GM12878 (cell line): ENCODE measurements around the gene MBD3L2B. TPM values are rescaled to one million over a fixed set of nuclear protein-coding genes. Genes with fewer than 3 reads are reported as not detected.
A peak's percentile ranks its signal among the peaks of the same experiment; 100 is the strongest.

Experiments used
- ATAC-seq: fragments of 200-7000 bp; cut with Tn5 transposase; 3 replicates; pipeline ENCODE4 v1.9.1; 2020; ENCODE audit warnings: mild to moderate bottlenecking, moderate library complexity
- BruUV-seq: library from RNA; stranded (reverse); fragments of 400-500 nt; replicated peaks from 2 replicates; lab custom pipeline; 2021; lab: Mats Ljungman, UMichigan
- CTCF ChIA-PET: fragments of 300-600 bp; sonication (Branson Sonifier 250); formaldehyde crosslinking; extraction: SDS; loops from one replicate; lab custom pipeline; 2021; ENCODE audit warnings: inconsistent platforms; lab: Yijun Ruan, JAX
- POLR2A ChIA-PET: fragments of 350-600 bp; formaldehyde crosslinking; extraction: SDS; loops from one replicate; lab custom pipeline; 2021; ENCODE audit warnings: inconsistent platforms; lab: Charles Lee
- RAD21 ChIA-PET: fragments of 300-600 bp; sonication (Branson Sonifier 250); formaldehyde crosslinking; loops from one replicate; lab custom pipeline; 2023; ENCODE audit warnings: antibody characterized with exemption; ENCODE audit not compliant: unreplicated experiment; lab: Charles Lee
- SMC1A ChIA-PET: fragments of 300-600 bp; sonication (Branson Sonifier 250); formaldehyde crosslinking; loops from one replicate; lab custom pipeline; 2023; ENCODE audit not compliant: unreplicated experiment, uncharacterized antibody; lab: Charles Lee
- DNase-seq: peaks from one replicate; pipeline ENCODE4 v3.0.0-alpha.2; 2011; ENCODE audit warnings: low read depth, low spot score
- FAIRE-seq: peaks from 3 replicates; lab custom pipeline; 2011; peaks lifted over from hg19 to GRCh38; lab: Jason Lieb, UNC
- H2AFZ ChIP-seq: 2 replicates; pipeline ENCODE4 v1.6.0; 2011; ENCODE audit warnings: low read depth, low read length, control low read depth; ENCODE audit not compliant: control insufficient read depth
- H3K27ac ChIP-seq: 2 replicates; pipeline ENCODE4 v1.5.1; 2011; ENCODE audit warnings: control low read depth; ENCODE audit not compliant: control insufficient read depth, insufficient read depth
- H3K27me3 ChIP-seq, 2 experiments: replicated peaks in 1 of 2; 2 replicates each; pipeline versions ENCODE4 v1.6.0 to v1.6.1; 2011; ENCODE audit warnings: low read length in 1 of 2; ENCODE audit not compliant: control insufficient read depth in 2 of 2, insufficient read depth in 2 of 2
- H3K36me3 ChIP-seq, 2 experiments: 2 replicates each; pipeline ENCODE4 v1.5.1; 2011; ENCODE audit warnings: low read length in 1 of 2; ENCODE audit not compliant: control insufficient read depth in 2 of 2, insufficient read depth in 2 of 2
- H3K4me1 ChIP-seq: 2 replicates; pipeline ENCODE4 v1.6.1; 2011; ENCODE audit warnings: mild to moderate bottlenecking, low read length, moderate library complexity, mixed read lengths; ENCODE audit not compliant: control insufficient read depth, insufficient read depth
- H3K4me2 ChIP-seq: 2 replicates; pipeline ENCODE4 v1.6.0; 2011; ENCODE audit warnings: control low read depth; ENCODE audit not compliant: control insufficient read depth, insufficient read depth
- H3K4me3 ChIP-seq: fragments of 200-600 bp; sonication (generic); 2 replicates; pipeline ENCODE4 v1.5.1; 2016
- H3K79me2 ChIP-seq: 2 replicates; pipeline ENCODE4 v1.6.0; 2011; ENCODE audit warnings: low read length; ENCODE audit not compliant: control insufficient read depth, insufficient read depth
- H3K9ac ChIP-seq: 2 replicates; pipeline ENCODE4 v1.8.0; 2011; ENCODE audit warnings: low read length, control low read depth, mixed read lengths; ENCODE audit not compliant: control insufficient read depth, insufficient read depth
- H3K9me3 ChIP-seq: replicated peaks from 3 replicates; pipeline ENCODE4 v1.5.1; 2011; ENCODE audit warnings: mild to moderate bottlenecking, low read length; ENCODE audit not compliant: control insufficient read depth, insufficient read depth
- H4K20me1 ChIP-seq: 2 replicates; pipeline ENCODE4 v1.6.0; 2011; ENCODE audit not compliant: control insufficient read depth, insufficient read depth
- BCLAF1 ChIP-seq: fragments of 450-650 bp; IDR thresholded peaks from 2 replicates; pipeline ENCODE4 v1.6.1; 2017; ENCODE audit warnings: antibody characterized with exemption, mild to moderate bottlenecking, moderate library complexity
- MEF2A ChIP-seq: IDR thresholded peaks from 2 replicates; pipeline ENCODE4 v1.6.1; 2011; ENCODE audit warnings: low read depth, mild to moderate bottlenecking, low read length, moderate library complexity; ENCODE audit not compliant: insufficient read depth
- MXI1 ChIP-seq: fragments of 150-350 bp; IDR thresholded peaks from 2 replicates; pipeline ENCODE4 v1.6.1; 2011; ENCODE audit warnings: low read depth, mild to moderate bottlenecking, inconsistent platforms, low read length, improper control_type of control experiment
- NR2C1 ChIP-seq: fragments of 450-650 bp; IDR thresholded peaks from 2 replicates; pipeline ENCODE4 v1.6.1; 2017; ENCODE audit warnings: antibody characterized with exemption, mild to moderate bottlenecking, moderate library complexity
- NR2F1 ChIP-seq: fragments of 450-650 bp; conservative IDR thresholded peaks from 2 replicates; pipeline ENCODE4 v1.6.1; 2017; ENCODE audit warnings: mild to moderate bottlenecking
- SMAD5 ChIP-seq: IDR thresholded peaks from 2 replicates; pipeline ENCODE4 v1.6.1; 2016; ENCODE audit warnings: antibody characterized with exemption, low read depth
- TCF12 ChIP-seq: IDR thresholded peaks from 2 replicates; pipeline ENCODE4 v1.6.1; 2011; ENCODE audit warnings: low read depth, mild to moderate bottlenecking, low read length
- WRNIP1 ChIP-seq: IDR thresholded peaks from 2 replicates; pipeline ENCODE4 v1.6.1; 2011; ENCODE audit warnings: low read depth, low read length, improper control_type of control experiment, borderline replicate concordance
- ZBED1 ChIP-seq: IDR thresholded peaks from 2 replicates; pipeline ENCODE4 v1.6.1; 2016; ENCODE audit warnings: borderline replicate concordance
- ZBTB4 ChIP-seq: fragments of 450-650 bp; formaldehyde crosslinking; IDR thresholded peaks from 2 replicates; pipeline ENCODE4 v1.4.0; 2022; ENCODE audit warnings: mild to moderate bottlenecking, moderate library complexity
- ZBTB40 ChIP-seq: fragments of 450-650 bp; IDR thresholded peaks from 2 replicates; pipeline ENCODE4 v1.6.1; 2016; ENCODE audit warnings: mild to moderate bottlenecking, moderate library complexity, borderline replicate concordance
- WGBS: methylation state at CpG from one replicate; pipeline ENCODE4 v1.1.6; 2016; ENCODE audit warnings: low lambda C conversion rate; ENCODE audit not compliant: insufficient replicate concordance, insufficient coverage; ENCODE audit errors: missing lambda C conversion rate; 5-methylcytosine and 5-hydroxymethylcytosine counted together
- in situ Hi-C: fragments of 300-500 bp; cut with MboI; formaldehyde crosslinking; loops from 9 replicates; pipeline ENCODE4 v1.14.3; 2018; ENCODE audit warnings: mixed read lengths
- intact Hi-C: fragments of 100-400 bp; cut with micrococcal nuclease; formaldehyde crosslinking; loops from one replicate; pipeline ENCODE4 v1.14.2; 2022; ENCODE audit not compliant: unreplicated experiment
- polyA plus RNA-seq, 11 experiments: library from polyadenylated mRNA; depleted of rRNA in 4 of 11; unstranded in 6 of 11; stranded (reverse) in 5 of 11; fragments of >200 nt; fragmentation: Nextera tagmentation in 4 of 11; fragmentation: Illumina TruSeq in 1 of 11; extraction: Ambion mirVana in 4 of 11; extraction: Trizol in 1 of 11; gene quantifications; 1 replicate in 1 of 11; 2 replicates in 10 of 11; pipeline versions ENCODE4 v1.2.1 to v1.2.3, GENCODE V29; 2011 to 2016; ENCODE audit warnings: inconsistent platforms in 2 of 11, missing spikeins in 2 of 11, low read depth in 1 of 11
- total RNA-seq, 4 experiments: library from RNA; depleted of rRNA in 3 of 4; stranded (reverse); fragments of >200 nt in 3 of 4; fragmentation: Illumina TruSeq in 1 of 4; extraction: Trizol in 1 of 4; gene quantifications; 2 replicates each; pipeline versions ENCODE4 v1.2.1 to v1.2.3, GENCODE V29; 2013 to 2021

Gene MBD3L2B
- total and polyA plus RNA-seq, 10 of the 15 experiments (the other 5 are each of a cell fraction or from before 2014, with no cell fraction given) = 0.10 TPM; not detected in 9

GRCh38 chr19:7069042-7069903 lies 48.0 kb upstream of the MBD3L2B start, which contains the start of gene ZNF557:
Gene ZNF557, plus strand, starts transcription at chr19:7069703. Its CDS starts 5,372 bp downstream, at chr19:7075075.
- 3% methylated on average over 52 of the region's 56 CpGs for WGBS
- Histone ChIP-seq H3K4me2 (peak within 1 kb of the TSS; percentile 69), H4K20me1 (no peaks in the 10 kb centered on the region), H3K79me2 (peaks cover 12% of the 10 kb centered on the region), H3K9me3 (peaks cover 4% of the 10 kb centered on the region; the same call in 2 of the 3 replicates), H3K36me3 (peaks cover 8 to 12% of the 10 kb centered on the region in 2 experiments), H3K4me1 (no peaks in the 10 kb centered on the region), H2AFZ (peak within 1 kb of the TSS; percentile 86), H3K27ac (peak within 1 kb of the TSS; percentile 84), H3K9ac (peak within 1 kb of the TSS; percentile 91), H3K4me3 (peak within 1 kb of the TSS; percentile 91), H3K27me3 (no peaks in the 10 kb centered on the region)
- peak; percentile 88 for DNase-seq
- ChIA-PET RAD21 (interaction anchor here (0.6 to 2.3 kb wide), 17 partner anchors 30 to 311 kb away, joined by 3 to 15 read pairs (median 5); partner anchors contain the start of genes ARHGEF18 and VAV1), CTCF (interaction anchor here (0.6 to 2.5 kb wide), 12 partner anchors 12 to 329 kb away, joined by 3 to 6 read pairs (median 4); partner anchors contain the start of gene INSR), SMC1A (interaction anchor here (0.6 to 2.8 kb wide), 13 partner anchors 29 to 708 kb away, joined by 3 to 13 read pairs (median 4); partner anchors contain the start of genes ALKBH7, CLPP and TRAPPC5), POLR2A (interaction anchor here (0.6 to 1.9 kb wide), 13 partner anchors 15 to 329 kb away, joined by 3 to 14 read pairs (median 4); no protein-coding TSS in a partner anchor)
- ATAC-seq = peak; percentile 99
- BruUV-seq = no TSS peak
- in situ Hi-C loops (no loop called here), intact Hi-C loops (no loop called here)
- peak; percentile 87 for FAIRE-seq
- TF ChIP-seq NR2F1 (no peak), WRNIP1 (0 out of 2 replicates have a peak, but pooled peaks have one; percentile 55), ZBED1 (no peak), ZBTB4 (CRISPR knock-in tag) (no peak), ZBTB40 (peak; percentile 95), MXI1 (peak; percentile 56), TCF12 (peak; percentile 12; the same call in 1 of the 2 replicates), SMAD5 (peak; percentile 86; the same call in 1 of the 2 replicates), MEF2A (no peak), BCLAF1 (no peak), NR2C1 (peak; percentile 55)
